ENCODE results near the gene TRIM44.

The TRIM44 gene

GRCh38 chr11:35861191-35861590 lies 198.6 kb downstream of the TRIM44 start:
- DNase-seq, result no peak

- no peak for DNase-seq
These were observed 200.1 kb downstream of the TRIM44 start for GRCh38 chr11:35862666-35863065.

GRCh38 chr11:35864131-35864530 lies 201.6 kb downstream of the TRIM44 start:
- no peak for DNase-seq

GRCh38 chr11:35866601-35867000 lies 204.0 kb downstream of the TRIM44 start:
- no peak for DNase-seq
